Liver (tissue), 9 donors: ENCODE data around the gene MYO5A. TPM values are rescaled to one million over a fixed set of nuclear protein-coding genes. Genes with fewer than 3 reads are reported as not detected.

Experiments used
- DNase-seq: peaks from one replicate; pipeline ENCODE4 v3.0.0-alpha.2; 2017; ENCODE audit warnings: low spot score
- H3K27ac ChIP-seq, 2 donors: one replicate each; pipeline ENCODE4 v1.7.0; 2013; ENCODE audit warnings: inconsistent platforms in 2 of 2, low read length in 2 of 2, control low read depth in 1 of 2, low read depth in 1 of 2, mild to moderate bottlenecking in 1 of 2
- H3K27me3 ChIP-seq, 4 donors: one replicate each; pipeline versions ENCODE4 v1.6.1 to v1.7.0; 2013; ENCODE audit warnings: low read length in 3 of 4, inconsistent platforms in 1 of 4, mild to moderate bottlenecking in 1 of 4, moderate library complexity in 1 of 4; ENCODE audit not compliant: control insufficient read depth in 4 of 4, insufficient read depth in 4 of 4
- H3K36me3 ChIP-seq, 4 donors: one replicate each; pipeline versions ENCODE4 v1.6.1 to v1.7.0; 2013; ENCODE audit warnings: low read length in 3 of 4, mild to moderate bottlenecking in 3 of 4, low read depth in 1 of 4, moderate library complexity in 1 of 4; ENCODE audit not compliant: control insufficient read depth in 4 of 4, insufficient read depth in 3 of 4
- H3K4me1 ChIP-seq, 4 donors: one replicate each; pipeline versions ENCODE4 v1.6.1 to v1.7.0; 2013; ENCODE audit warnings: low read length in 3 of 4, mild to moderate bottlenecking in 3 of 4, moderate library complexity in 1 of 4; ENCODE audit not compliant: control insufficient read depth in 4 of 4, insufficient read depth in 4 of 4
- H3K4me3 ChIP-seq, 3 donors: one replicate each; pipeline versions ENCODE4 v1.6.1 to v1.7.0; 2013; ENCODE audit warnings: low read length in 3 of 3, control low read depth in 1 of 3, low read depth in 1 of 3, mild to moderate bottlenecking in 1 of 3
- H3K9ac ChIP-seq, 2 donors: one replicate each; pipeline ENCODE4 v1.7.0; 2013; ENCODE audit warnings: low read length in 2 of 2, mild to moderate bottlenecking in 2 of 2, moderate library complexity in 2 of 2, control low read depth in 1 of 2, low read depth in 1 of 2
- H3K9me3 ChIP-seq, 4 donors: one replicate each; pipeline versions ENCODE4 v1.6.1 to v1.7.0; 2013; ENCODE audit warnings: low read length in 3 of 4; ENCODE audit not compliant: control insufficient read depth in 4 of 4
- ATF3 ChIP-seq: IDR thresholded peaks from 2 replicates; pipeline ENCODE4 v1.6.1; 2016; ENCODE audit warnings: antibody characterized with exemption
- EGR1 ChIP-seq, 2 donors: IDR thresholded peaks; 2 replicates each; pipeline ENCODE4 v1.6.1; 2016 to 2018; ENCODE audit warnings: antibody characterized with exemption in 2 of 2, low read depth in 2 of 2
- FOXA1 ChIP-seq: IDR thresholded peaks from 2 replicates; pipeline ENCODE4 v1.6.1; 2016; ENCODE audit warnings: antibody characterized with exemption
- FOXA2 ChIP-seq: IDR thresholded peaks from 2 replicates; pipeline ENCODE4 v1.6.1; 2016; ENCODE audit warnings: antibody characterized with exemption
- GABPA ChIP-seq, 2 donors: IDR thresholded peaks in 1 of 2; conservative IDR thresholded peaks in 1 of 2; 2 replicates each; pipeline ENCODE4 v1.6.1; 2016; ENCODE audit warnings: antibody characterized with exemption in 2 of 2, mild to moderate bottlenecking in 1 of 2, moderate library complexity in 1 of 2
- HNF4A ChIP-seq, 2 donors: conservative IDR thresholded peaks; 2 replicates each; pipeline ENCODE4 v1.6.1; 2016; ENCODE audit warnings: antibody characterized with exemption in 2 of 2, mild to moderate bottlenecking in 2 of 2
- HNF4G ChIP-seq: IDR thresholded peaks from 2 replicates; pipeline ENCODE4 v1.6.1; 2016; ENCODE audit warnings: antibody characterized with exemption
- JUND ChIP-seq, 2 donors: IDR thresholded peaks; 2 replicates each; pipeline ENCODE4 v1.6.1; 2016; ENCODE audit warnings: antibody characterized with exemption in 2 of 2
- MAX ChIP-seq: IDR thresholded peaks from 2 replicates; pipeline ENCODE4 v1.6.1; 2016; ENCODE audit warnings: antibody characterized with exemption
- NR2F2 ChIP-seq: IDR thresholded peaks from 2 replicates; pipeline ENCODE4 v1.6.1; 2016; ENCODE audit warnings: antibody characterized with exemption
- RAD21 ChIP-seq, 2 donors: IDR thresholded peaks; 2 replicates each; pipeline ENCODE4 v1.6.1; 2016; ENCODE audit warnings: antibody characterized with exemption in 2 of 2, mild to moderate bottlenecking in 2 of 2
- RXRA ChIP-seq, 2 donors: IDR thresholded peaks; 2 replicates each; pipeline ENCODE4 v1.6.1; 2017 to 2018; ENCODE audit warnings: antibody characterized with exemption in 2 of 2, mild to moderate bottlenecking in 1 of 2
- SP1 ChIP-seq: IDR thresholded peaks from 2 replicates; pipeline ENCODE4 v1.6.1; 2018; ENCODE audit warnings: antibody characterized with exemption, mild to moderate bottlenecking
- TAF1 ChIP-seq: conservative IDR thresholded peaks from 2 replicates; pipeline ENCODE4 v1.6.1; 2016; ENCODE audit warnings: antibody characterized with exemption, mild to moderate bottlenecking
- YY1 ChIP-seq: IDR thresholded peaks from 2 replicates; pipeline ENCODE4 v1.6.1; 2016; ENCODE audit warnings: antibody characterized with exemption, mild to moderate bottlenecking
- ZBTB33 ChIP-seq: IDR thresholded peaks from 2 replicates; pipeline ENCODE4 v1.6.1; 2016; ENCODE audit warnings: antibody characterized with exemption
- WGBS: extraction: QIAGEN DNeasy Blood & Tissue Kit; methylation state at CpG from one replicate; pipeline ENCODE4 v1.1.7; 2013; 5-methylcytosine and 5-hydroxymethylcytosine counted together
- polyA plus RNA-seq, 2 donors: library from polyadenylated mRNA; stranded (reverse) in 1 of 2; unstranded in 1 of 2; fragments of 200-250 nt in 1 of 2; fragments of >200 nt in 1 of 2; fragmentation: Nextera tagmentation in 1 of 2; extraction: Ambion mirVana in 1 of 2; gene quantifications; one replicate each; pipeline versions ENCODE4 v1.2.1 to v1.2.3, GENCODE V29; 2013 to 2015
- total RNA-seq, 2 donors: library from RNA; depleted of rRNA; stranded (reverse); fragments of >200 nt; gene quantifications; one replicate each; pipeline ENCODE4 v1.2.3, GENCODE V29; 2014
- TF ChIP-seq, protein P1 (sequence below): fragments of 150-350 bp; IDR thresholded peaks from 2 replicates; pipeline ENCODE4 v1.5.1; 2017; ENCODE audit warnings: improper control_type of control experiment, low read depth, low read length; ENCODE audit not compliant: missing input control
- TF ChIP-seq, protein P2 (sequence below): IDR thresholded peaks from 2 replicates; pipeline ENCODE4 v1.6.1; 2016; ENCODE audit warnings: antibody characterized with exemption, mild to moderate bottlenecking
- donor health status: healthy.
- donor health status: healthy.
- donor health status: healthy.
- donor health status: healthy.
- donor health status: healthy.

MYO5A gene
- total and polyA plus RNA-seq, 4 donors, result 1.0 to 7.1 (median 3.0) TPM

GRCh38 chr15:52361494-52361893 lies 167.2 kb downstream of the MYO5A start:
- peaks cover 0 to 2% (median 0%) of the 10 kb centered on the region in 4 donors for H3K36me3 ChIP-seq
- 77% methylated on average over 4 of the region's 4 CpGs for WGBS
- H3K9me3 ChIP-seq, result no peaks in the 10 kb centered on the region

GRCh38 chr15:52360229-52361203 lies 168.2 kb downstream of the MYO5A start:
- no peaks in the 10 kb centered on the region for H3K9me3 ChIP-seq
- H3K9ac ChIP-seq, result no peak overlapping the region
- H3K4me3 ChIP-seq, result no peak overlapping the region
- no peak overlapping the region for H3K27ac ChIP-seq
- no peaks in the 10 kb centered on the region for H3K27me3 ChIP-seq
- whole genome bisulfite sequencing, result 83% methylated on average over 9 of the region's 9 CpGs
- H3K36me3 ChIP-seq, result peaks cover 0 to 2% (median 0%) of the 10 kb centered on the region in 4 donors
- no peaks in the 10 kb centered on the region for H3K4me1 ChIP-seq
- DNase-seq, result no peak
- TF ChIP-seq EGR1 (IDR thresholded peaks at IDR 0.05; ENCODE audit: low read depth in 2 of 2) (no peak), ATF3 (no peak), SP1 (no peak), ZBTB33 (no peak), RAD21 (IDR thresholded peaks at IDR 0.05) (no peak), TAF1 (no peak), HNF4A (conservative IDR thresholded peaks at IDR 0.05) (no peak), FOXA1 (no peak), NR2F2 (no peak), JUND (IDR thresholded peaks at IDR 0.05) (no peak), GABPA (IDR thresholded peaks at IDR 0.05 in 1 of 2, conservative IDR thresholded peaks at IDR 0.05 in 1 of 2) (no peak), MAX (no peak), FOXA2 (no peak)
- TF ChIP-seq, protein P1, sequence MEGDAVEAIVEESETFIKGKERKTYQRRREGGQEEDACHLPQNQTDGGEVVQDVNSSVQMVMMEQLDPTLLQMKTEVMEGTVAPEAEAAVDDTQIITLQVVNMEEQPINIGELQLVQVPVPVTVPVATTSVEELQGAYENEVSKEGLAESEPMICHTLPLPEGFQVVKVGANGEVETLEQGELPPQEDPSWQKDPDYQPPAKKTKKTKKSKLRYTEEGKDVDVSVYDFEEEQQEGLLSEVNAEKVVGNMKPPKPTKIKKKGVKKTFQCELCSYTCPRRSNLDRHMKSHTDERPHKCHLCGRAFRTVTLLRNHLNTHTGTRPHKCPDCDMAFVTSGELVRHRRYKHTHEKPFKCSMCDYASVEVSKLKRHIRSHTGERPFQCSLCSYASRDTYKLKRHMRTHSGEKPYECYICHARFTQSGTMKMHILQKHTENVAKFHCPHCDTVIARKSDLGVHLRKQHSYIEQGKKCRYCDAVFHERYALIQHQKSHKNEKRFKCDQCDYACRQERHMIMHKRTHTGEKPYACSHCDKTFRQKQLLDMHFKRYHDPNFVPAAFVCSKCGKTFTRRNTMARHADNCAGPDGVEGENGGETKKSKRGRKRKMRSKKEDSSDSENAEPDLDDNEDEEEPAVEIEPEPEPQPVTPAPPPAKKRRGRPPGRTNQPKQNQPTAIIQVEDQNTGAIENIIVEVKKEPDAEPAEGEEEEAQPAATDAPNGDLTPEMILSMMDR, result no peak
- TF ChIP-seq, protein P2, sequence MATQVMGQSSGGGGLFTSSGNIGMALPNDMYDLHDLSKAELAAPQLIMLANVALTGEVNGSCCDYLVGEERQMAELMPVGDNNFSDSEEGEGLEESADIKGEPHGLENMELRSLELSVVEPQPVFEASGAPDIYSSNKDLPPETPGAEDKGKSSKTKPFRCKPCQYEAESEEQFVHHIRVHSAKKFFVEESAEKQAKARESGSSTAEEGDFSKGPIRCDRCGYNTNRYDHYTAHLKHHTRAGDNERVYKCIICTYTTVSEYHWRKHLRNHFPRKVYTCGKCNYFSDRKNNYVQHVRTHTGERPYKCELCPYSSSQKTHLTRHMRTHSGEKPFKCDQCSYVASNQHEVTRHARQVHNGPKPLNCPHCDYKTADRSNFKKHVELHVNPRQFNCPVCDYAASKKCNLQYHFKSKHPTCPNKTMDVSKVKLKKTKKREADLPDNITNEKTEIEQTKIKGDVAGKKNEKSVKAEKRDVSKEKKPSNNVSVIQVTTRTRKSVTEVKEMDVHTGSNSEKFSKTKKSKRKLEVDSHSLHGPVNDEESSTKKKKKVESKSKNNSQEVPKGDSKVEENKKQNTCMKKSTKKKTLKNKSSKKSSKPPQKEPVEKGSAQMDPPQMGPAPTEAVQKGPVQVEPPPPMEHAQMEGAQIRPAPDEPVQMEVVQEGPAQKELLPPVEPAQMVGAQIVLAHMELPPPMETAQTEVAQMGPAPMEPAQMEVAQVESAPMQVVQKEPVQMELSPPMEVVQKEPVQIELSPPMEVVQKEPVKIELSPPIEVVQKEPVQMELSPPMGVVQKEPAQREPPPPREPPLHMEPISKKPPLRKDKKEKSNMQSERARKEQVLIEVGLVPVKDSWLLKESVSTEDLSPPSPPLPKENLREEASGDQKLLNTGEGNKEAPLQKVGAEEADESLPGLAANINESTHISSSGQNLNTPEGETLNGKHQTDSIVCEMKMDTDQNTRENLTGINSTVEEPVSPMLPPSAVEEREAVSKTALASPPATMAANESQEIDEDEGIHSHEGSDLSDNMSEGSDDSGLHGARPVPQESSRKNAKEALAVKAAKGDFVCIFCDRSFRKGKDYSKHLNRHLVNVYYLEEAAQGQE, result no peak

More at GRCh38 chr15:52361494-52361893, 167.2 kb downstream of the MYO5A start:
- DNase-seq, result no peak
- no peak overlapping the region for H3K4me3 ChIP-seq
- H3K9ac ChIP-seq, result no peak overlapping the region
- H3K27ac ChIP-seq, result no peak overlapping the region
- no peaks in the 10 kb centered on the region for H3K27me3 ChIP-seq
- TF ChIP-seq YY1, result no peak
- no peak for TF ChIP-seq NR2F2
- no peak for TF ChIP-seq HNF4A (conservative IDR thresholded peaks at IDR 0.05)
- no peak for TF ChIP-seq TAF1
- no peak for TF ChIP-seq MAX
- TF ChIP-seq FOXA1, result no peak
- TF ChIP-seq RXRA (IDR thresholded peaks at IDR 0.05), result no peak
- no peak for TF ChIP-seq RAD21 (IDR thresholded peaks at IDR 0.05)
- no peak for TF ChIP-seq ZBTB33
- no peak for TF ChIP-seq HNF4G
- H3K4me1 ChIP-seq, result no peaks in the 10 kb centered on the region
